T-helper 9 cell (primary cell): ENCODE measurements around the gene ULK4.
"Not testable (repeated sequence)": the region's sequence is repeated elsewhere in the genome, so short reads cannot be mapped to it uniquely, and the experiment has no call there.

Source experiments
- DNase-seq: peaks from one replicate; pipeline ENCODE4 v3.0.0-alpha.2; 2020

Gene ULK4

GRCh38 chr3:41478278-41478677 is 483.6 kb downstream of the ULK4 start:
- DNase-seq: no peak

GRCh38 chr3:41477399-41478014 is 484.4 kb downstream of the ULK4 start:
- no peak for DNase-seq

- no peak for DNase-seq
Observed at GRCh38 chr3:41469083-41469482, 492.8 kb downstream of the ULK4 start.

GRCh38 chr3:41467481-41467880 is 494.4 kb downstream of the ULK4 start:
- no peak for DNase-seq

GRCh38 chr3:41464858-41465257 is 497.0 kb downstream of the ULK4 start:
- DNase-seq: no peak

GRCh38 chr3:41464401-41464800 is 497.5 kb downstream of the ULK4 start:
- no peak for DNase-seq

GRCh38 chr3:41462103-41462691 is 499.7 kb downstream of the ULK4 start:
- DNase-seq: no peak

GRCh38 chr3:41460736-41461135 is 501.2 kb downstream of the ULK4 start:
- no peak for DNase-seq

- no peak for DNase-seq
Observed at GRCh38 chr3:41457176-41457575, 504.7 kb downstream of the ULK4 start.

GRCh38 chr3:41456162-41456561 is 505.7 kb downstream of the ULK4 start:
- no peak for DNase-seq

- DNase-seq: not testable (repeated sequence)
Observed at GRCh38 chr3:41453618-41454017, 508.3 kb downstream of the ULK4 start.

- DNase-seq: no peak
Observed at GRCh38 chr3:41450416-41451231, 511.3 kb downstream of the ULK4 start.

- no peak for DNase-seq
Observed at GRCh38 chr3:41448396-41448795, 513.5 kb downstream of the ULK4 start.

- no peak for DNase-seq
Observed at GRCh38 chr3:41447701-41448100, 514.2 kb downstream of the ULK4 start.

- not testable (repeated sequence) for DNase-seq
Observed at GRCh38 chr3:41446316-41446715, 515.6 kb downstream of the ULK4 start.

- no peak for DNase-seq
Observed at GRCh38 chr3:41441568-41441967, 520.3 kb downstream of the ULK4 start.

- DNase-seq: no peak
Observed at GRCh38 chr3:41441139-41441538, 520.8 kb downstream of the ULK4 start.

- DNase-seq: no peak
Observed at GRCh38 chr3:41436983-41437382, 524.9 kb downstream of the ULK4 start.

GRCh38 chr3:41434781-41435180 is 527.1 kb downstream of the ULK4 start:
- no peak for DNase-seq

GRCh38 chr3:41431386-41431785 is 530.5 kb downstream of the ULK4 start:
- no peak for DNase-seq

- no peak for DNase-seq
Observed at GRCh38 chr3:41430886-41431285, 531.0 kb downstream of the ULK4 start.

- DNase-seq: no peak
Observed at GRCh38 chr3:41430391-41430790, 531.5 kb downstream of the ULK4 start.

- DNase-seq: no peak
Observed at GRCh38 chr3:41426485-41426884, 535.4 kb downstream of the ULK4 start.
